Tibial nerve (tissue), 4 donors: Measurements from ENCODE around the gene OPN1SW.

Experiments used
- EP300 ChIP-seq, 2 donors: sonication (generic); formaldehyde crosslinking; IDR thresholded peaks; one replicate each; pipeline ENCODE4 v1.6.1; 2017; ENCODE audit warnings: antibody characterized with exemption in 2 of 2, mild to moderate bottlenecking in 1 of 2
- POLR2A ChIP-seq, 2 donors: fragments of 450-650 bp; IDR thresholded peaks; one replicate each; pipeline ENCODE4 v1.6.1; 2017; ENCODE audit warnings: antibody characterized with exemption in 2 of 2, mild to moderate bottlenecking in 2 of 2, moderate library complexity in 2 of 2
- TF ChIP-seq, protein P1 (sequence below), 5 experiments: fragments of 200-600 bp in 3 of 5; fragments of 450-650 bp in 2 of 5; sonication (generic) in 3 of 5; IDR thresholded peaks; one replicate each; pipeline ENCODE4 v1.5.1; 2016 to 2019; ENCODE audit warnings: antibody characterized with exemption in 5 of 5, mild to moderate bottlenecking in 3 of 5, moderate library complexity in 2 of 5

DNA sequence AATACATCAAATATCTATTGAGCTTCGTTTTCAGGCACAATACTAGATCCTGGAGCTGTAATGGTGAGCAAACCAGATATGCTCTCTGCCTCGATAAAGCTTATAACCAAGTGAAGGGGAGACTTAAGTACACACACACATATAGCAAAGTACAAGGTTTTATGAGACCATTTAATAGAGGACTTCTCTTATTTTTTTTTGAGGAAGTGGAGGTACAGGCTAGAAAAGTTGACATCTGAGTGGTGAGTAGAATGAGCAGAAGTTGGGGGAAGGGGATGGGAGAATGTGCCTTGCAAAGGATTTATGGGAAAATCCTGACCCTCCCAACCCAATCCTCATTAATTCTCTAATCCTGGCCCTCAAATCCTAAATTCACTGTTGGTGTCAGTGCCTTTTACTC, 23.9 kb upstream of the OPN1SW start:
- TF ChIP-seq POLR2A (IDR thresholded peaks at IDR 0.05), result no peak
- TF ChIP-seq, protein P1, sequence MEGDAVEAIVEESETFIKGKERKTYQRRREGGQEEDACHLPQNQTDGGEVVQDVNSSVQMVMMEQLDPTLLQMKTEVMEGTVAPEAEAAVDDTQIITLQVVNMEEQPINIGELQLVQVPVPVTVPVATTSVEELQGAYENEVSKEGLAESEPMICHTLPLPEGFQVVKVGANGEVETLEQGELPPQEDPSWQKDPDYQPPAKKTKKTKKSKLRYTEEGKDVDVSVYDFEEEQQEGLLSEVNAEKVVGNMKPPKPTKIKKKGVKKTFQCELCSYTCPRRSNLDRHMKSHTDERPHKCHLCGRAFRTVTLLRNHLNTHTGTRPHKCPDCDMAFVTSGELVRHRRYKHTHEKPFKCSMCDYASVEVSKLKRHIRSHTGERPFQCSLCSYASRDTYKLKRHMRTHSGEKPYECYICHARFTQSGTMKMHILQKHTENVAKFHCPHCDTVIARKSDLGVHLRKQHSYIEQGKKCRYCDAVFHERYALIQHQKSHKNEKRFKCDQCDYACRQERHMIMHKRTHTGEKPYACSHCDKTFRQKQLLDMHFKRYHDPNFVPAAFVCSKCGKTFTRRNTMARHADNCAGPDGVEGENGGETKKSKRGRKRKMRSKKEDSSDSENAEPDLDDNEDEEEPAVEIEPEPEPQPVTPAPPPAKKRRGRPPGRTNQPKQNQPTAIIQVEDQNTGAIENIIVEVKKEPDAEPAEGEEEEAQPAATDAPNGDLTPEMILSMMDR (IDR thresholded peaks at IDR 0.05), result no peak
- TF ChIP-seq EP300 (IDR thresholded peaks at IDR 0.05), result no peak
